Measurements from ENCODE around the gene NBPF1. TPM values are rescaled to one million over a fixed set of nuclear protein-coding genes. Genes with fewer than 3 reads are reported as not detected.

The NBPF1 gene
- total RNA-seq, 4 donors from 2014 or later = 20.7 to 50.1 (median 41.9) TPM

DNA sequence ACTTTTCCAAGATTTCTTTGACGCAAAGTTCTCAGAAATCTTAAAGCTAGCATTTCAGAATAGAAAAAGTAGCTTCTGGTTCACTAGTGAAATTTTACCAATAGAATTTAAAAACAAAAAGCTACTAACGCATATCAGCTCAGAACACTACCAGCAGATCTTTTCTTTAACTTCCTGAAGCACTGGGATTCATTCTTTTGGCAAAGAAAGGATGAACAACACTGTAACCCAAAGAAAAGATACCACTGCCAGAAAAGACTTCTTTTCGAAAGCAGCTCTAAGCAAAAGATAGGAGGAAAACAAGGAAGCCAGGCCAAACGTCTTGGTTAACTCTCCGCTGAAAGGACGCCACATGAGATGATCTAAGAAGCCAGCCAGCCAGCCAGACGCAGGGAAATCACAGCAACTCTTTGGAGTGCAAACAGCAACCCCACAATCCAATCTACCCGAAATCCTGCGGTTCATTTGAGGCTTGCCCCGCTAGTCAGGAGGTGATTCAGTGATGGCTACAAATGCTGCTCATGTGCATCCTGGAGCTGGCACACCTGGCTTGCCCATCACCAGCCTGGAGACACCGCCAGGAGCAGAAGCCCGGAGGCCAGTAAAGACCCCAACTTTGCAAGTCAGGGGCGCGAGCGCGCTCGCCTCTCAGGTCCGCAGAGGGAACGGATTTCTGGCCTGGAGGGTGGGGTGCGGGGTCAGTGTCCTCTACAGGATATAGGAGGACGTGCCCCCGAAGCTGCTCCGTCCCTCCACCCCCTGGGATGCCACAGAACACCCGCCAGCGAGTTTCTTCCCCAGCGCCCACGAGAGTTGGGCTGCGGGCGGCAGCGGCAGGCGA lies 812 bp downstream of the NBPF1 start:
- TF ChIP-seq, protein P1, sequence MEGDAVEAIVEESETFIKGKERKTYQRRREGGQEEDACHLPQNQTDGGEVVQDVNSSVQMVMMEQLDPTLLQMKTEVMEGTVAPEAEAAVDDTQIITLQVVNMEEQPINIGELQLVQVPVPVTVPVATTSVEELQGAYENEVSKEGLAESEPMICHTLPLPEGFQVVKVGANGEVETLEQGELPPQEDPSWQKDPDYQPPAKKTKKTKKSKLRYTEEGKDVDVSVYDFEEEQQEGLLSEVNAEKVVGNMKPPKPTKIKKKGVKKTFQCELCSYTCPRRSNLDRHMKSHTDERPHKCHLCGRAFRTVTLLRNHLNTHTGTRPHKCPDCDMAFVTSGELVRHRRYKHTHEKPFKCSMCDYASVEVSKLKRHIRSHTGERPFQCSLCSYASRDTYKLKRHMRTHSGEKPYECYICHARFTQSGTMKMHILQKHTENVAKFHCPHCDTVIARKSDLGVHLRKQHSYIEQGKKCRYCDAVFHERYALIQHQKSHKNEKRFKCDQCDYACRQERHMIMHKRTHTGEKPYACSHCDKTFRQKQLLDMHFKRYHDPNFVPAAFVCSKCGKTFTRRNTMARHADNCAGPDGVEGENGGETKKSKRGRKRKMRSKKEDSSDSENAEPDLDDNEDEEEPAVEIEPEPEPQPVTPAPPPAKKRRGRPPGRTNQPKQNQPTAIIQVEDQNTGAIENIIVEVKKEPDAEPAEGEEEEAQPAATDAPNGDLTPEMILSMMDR (IDR thresholded peaks at IDR 0.05; ENCODE audit: low read depth) = no peak

DNA sequence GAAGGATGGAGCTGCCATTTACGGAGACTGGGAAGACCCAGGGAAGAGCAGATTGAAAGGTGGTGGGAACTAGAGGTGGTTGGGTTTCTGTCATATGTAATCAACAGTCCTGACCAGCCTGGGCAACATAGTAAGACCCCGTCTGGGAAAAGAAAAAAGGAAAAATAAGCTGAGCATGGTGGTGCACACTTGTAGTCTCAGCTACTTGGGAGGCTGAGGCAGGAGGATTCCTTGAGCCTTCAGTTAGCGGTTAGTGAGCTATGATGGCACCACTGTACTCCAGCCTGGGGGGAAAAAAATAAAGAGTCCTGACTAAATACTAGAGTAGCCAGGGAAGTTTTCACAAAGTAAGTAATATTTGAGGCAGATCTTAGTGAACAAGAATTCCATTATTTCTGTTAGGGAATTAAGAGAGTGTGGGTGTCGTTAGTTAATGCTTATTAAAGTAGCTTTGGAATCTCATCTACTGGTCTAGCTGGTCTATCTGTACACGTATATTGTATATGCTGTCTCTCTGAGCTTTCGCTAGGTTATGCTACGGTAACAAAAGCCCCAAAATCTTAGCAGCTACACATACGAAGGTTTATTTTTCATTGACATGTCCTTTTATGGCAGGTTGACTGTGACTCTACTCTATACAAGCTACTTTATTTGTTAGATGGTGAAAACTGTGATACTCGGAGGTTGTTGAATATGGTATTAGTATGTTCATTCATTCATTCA lies 4.4 kb downstream of the NBPF1 start:
- TF ChIP-seq, protein P1 (IDR thresholded peaks at IDR 0.05; ENCODE audit: low read depth) = no peak

DNA sequence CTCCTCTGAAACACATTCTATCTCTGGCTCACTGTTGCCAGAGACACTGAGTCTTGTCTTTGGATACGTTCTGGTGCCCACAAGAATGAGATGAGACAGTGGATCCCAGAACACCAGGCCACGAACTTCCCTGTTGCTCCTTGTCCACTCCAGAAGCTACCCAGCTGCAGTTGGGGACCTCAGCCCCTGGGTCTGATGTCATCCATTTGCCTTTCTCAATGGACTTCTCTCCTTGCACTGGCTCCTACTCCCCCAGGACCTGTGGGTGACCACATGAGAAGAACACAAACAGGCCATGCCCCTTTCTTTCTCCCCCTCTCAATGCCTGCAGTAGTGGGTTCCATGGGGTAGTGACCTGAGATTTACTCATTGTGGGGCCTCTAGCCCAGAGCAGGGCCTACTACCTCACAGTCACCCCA lies 5.9 kb downstream of the NBPF1 start:
- TF ChIP-seq, protein P1 (IDR thresholded peaks at IDR 0.05; ENCODE audit: low read depth) = no peak

DNA sequence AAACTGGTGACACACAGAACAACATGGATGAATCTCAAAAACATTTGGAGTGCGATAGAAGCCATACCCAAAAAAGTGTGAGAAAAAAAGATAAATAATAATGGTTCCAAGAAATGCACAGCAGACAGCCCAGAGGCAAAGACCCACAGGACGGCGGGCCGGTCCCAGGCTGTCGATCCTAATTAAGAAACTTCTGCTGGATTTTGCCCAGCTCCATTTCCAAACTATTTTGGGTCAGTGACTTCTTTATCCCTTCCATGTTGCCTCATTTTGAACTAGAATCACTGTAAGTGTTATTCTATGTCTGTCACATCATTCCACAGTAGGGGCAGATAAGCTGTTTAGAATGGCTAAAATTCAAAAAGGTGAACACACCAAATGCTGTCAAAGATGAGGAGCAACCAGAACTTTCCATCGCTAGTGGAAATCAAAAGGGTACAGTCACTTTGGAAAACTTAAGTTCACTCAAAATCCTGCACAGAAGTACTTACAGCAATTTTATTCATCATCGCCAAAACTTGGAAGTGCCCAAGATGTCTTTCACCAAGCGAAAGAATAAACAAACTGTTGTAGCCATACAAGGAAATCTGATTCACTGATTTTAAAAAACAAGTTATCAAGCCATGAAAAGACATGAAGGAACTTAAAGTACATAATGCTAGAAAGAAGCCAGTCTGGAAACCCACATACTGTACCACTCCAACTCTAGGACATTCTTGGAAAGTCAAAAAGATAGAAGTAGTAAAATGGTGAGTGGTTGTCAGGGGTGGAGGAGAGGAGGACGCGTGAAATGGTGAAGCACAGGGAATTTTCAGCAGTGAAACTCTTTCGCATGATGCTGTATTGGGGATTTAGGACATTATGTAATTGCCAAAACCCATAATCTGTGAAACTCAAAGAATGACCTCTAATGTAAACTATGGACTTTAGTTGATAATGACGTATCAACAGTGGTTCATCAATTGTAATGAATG lies 7.5 kb downstream of the NBPF1 start:
- TF ChIP-seq, protein P1 (IDR thresholded peaks at IDR 0.05; ENCODE audit: low read depth) = no peak

DNA sequence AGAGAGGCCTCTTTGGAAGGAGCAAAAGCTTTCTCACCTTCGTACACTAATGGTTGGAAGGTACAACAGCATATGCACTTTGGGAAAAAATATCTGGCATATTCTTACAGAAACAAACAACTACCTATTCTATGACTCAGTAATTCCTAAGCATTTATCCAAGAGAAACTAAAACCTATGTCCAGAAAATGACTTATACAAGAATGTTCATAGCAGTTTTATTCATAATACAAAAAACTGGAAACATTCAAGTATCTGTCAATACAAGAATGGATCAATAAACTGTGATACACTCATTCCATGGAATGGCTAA lies 8.2 kb downstream of the NBPF1 start:
- TF ChIP-seq, protein P1 (IDR thresholded peaks at IDR 0.05; ENCODE audit: low read depth) = no peak

DNA sequence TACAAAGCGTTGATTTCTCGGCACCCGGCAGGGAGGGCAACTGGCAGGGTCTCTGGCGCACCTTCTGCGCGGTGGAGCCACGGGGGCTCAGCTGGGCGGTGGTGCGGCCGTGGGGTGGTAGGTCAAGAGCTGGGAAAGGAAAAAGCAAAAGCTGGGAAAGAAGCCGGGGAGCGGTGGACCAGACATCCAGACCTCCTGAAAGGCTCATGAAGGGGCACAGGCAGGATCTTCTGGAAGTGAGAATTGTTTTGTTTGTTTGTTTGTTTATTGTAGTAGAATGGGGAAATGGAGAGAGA lies 92.1 kb downstream of the NBPF1 start:
- TF ChIP-seq, protein P1 (IDR thresholded peaks at IDR 0.05; ENCODE audit: low read depth) = no peak

Measured in subcutaneous adipose tissue (tissue), 4 donors.